SK-N-SH treated with all-trans-retinoic acid at 6 μM for 48 hours (cell line): ENCODE data around the gene HOXD8.

Source experiments
- ATAC-seq: fragments of 200-7000 bp; cut with Tn5 transposase; 3 replicates; pipeline ENCODE4 v1.9.1; 2020; ENCODE audit warnings: mild to moderate bottlenecking, moderate library complexity
- BACH2 ChIP-seq: fragments of 250-450 bp; sonication (Bioruptor Pico); IDR thresholded peaks from 2 replicates; pipeline ENCODE4 v1.9.0; 2021; ENCODE audit warnings: mild to moderate bottlenecking, borderline replicate concordance
- CSDC2 ChIP-seq: fragments of 250-450 bp; sonication (Bioruptor Pico); IDR thresholded peaks from 2 replicates; pipeline ENCODE4 v1.5.0; 2020; ENCODE audit warnings: mild to moderate bottlenecking, moderate library complexity
- CSRNP3 ChIP-seq: fragments of 250-450 bp; sonication (Bioruptor Pico); IDR thresholded peaks from 2 replicates; pipeline ENCODE4 v1.5.1; 2021; ENCODE audit warnings: mild to moderate bottlenecking, moderate library complexity
- ESRRG ChIP-seq: fragments of 250-450 bp; sonication (Bioruptor Pico); IDR thresholded peaks from 2 replicates; pipeline ENCODE4 v1.6.1; 2021; ENCODE audit warnings: mild to moderate bottlenecking
- GLIS3 ChIP-seq: fragments of 250-450 bp; sonication (Bioruptor Pico); IDR thresholded peaks from 2 replicates; pipeline ENCODE4 v1.5.0; 2020; ENCODE audit warnings: mild to moderate bottlenecking, moderate library complexity
- ISL1 ChIP-seq: fragments of 250-450 bp; sonication (Bioruptor Pico); IDR thresholded peaks from 2 replicates; pipeline ENCODE4 v2.1.2; 2022; ENCODE audit warnings: mild to moderate bottlenecking, moderate library complexity
- OSR1 ChIP-seq: fragments of 250-450 bp; sonication (Bioruptor Pico); IDR thresholded peaks from 2 replicates; pipeline ENCODE4 v1.8.0; 2022; ENCODE audit warnings: moderate library complexity, mild to moderate bottlenecking, inconsistent platforms
- RARB ChIP-seq: fragments of 250-450 bp; sonication (Bioruptor Pico); IDR thresholded peaks from 2 replicates; pipeline ENCODE4 v1.8.0; 2021; ENCODE audit warnings: mild to moderate bottlenecking, moderate library complexity
- SNAI2 ChIP-seq: fragments of 250-450 bp; sonication (Bioruptor Pico); IDR thresholded peaks from 2 replicates; pipeline ENCODE4 v1.5.0; 2020; ENCODE audit warnings: mild to moderate bottlenecking, moderate library complexity
- TCF4 ChIP-seq: fragments of 250-450 bp; sonication (Bioruptor Pico); IDR thresholded peaks from 2 replicates; pipeline ENCODE4 v1.8.0; 2021; ENCODE audit warnings: mild to moderate bottlenecking, moderate library complexity, borderline replicate concordance
- TSHZ2 ChIP-seq: fragments of 250-450 bp; sonication (Bioruptor Pico); IDR thresholded peaks from 2 replicates; pipeline ENCODE4 v1.5.0; 2020; ENCODE audit warnings: mild to moderate bottlenecking, moderate library complexity
- ZC3H10 ChIP-seq: fragments of 250-450 bp; sonication (Bioruptor Pico); IDR thresholded peaks from 2 replicates; pipeline ENCODE4 v1.5.1; 2021; ENCODE audit warnings: mild to moderate bottlenecking, moderate library complexity
- ZFP3 ChIP-seq: fragments of 250-450 bp; sonication (Bioruptor Pico); IDR thresholded peaks from 2 replicates; pipeline ENCODE4 v1.5.0; 2020; ENCODE audit warnings: mild to moderate bottlenecking, moderate library complexity
- ZFP30 ChIP-seq: fragments of 450-650 bp; formaldehyde crosslinking; IDR thresholded peaks from 2 replicates; pipeline ENCODE4 v1.5.0; 2022; ENCODE audit warnings: mild to moderate bottlenecking, moderate library complexity
- ZNF565 ChIP-seq: fragments of 450-650 bp; formaldehyde crosslinking; conservative IDR thresholded peaks from 2 replicates; pipeline ENCODE4 v1.5.0; 2020; ENCODE audit warnings: low read depth, mild to moderate bottlenecking, moderate library complexity
- ZNF70 ChIP-seq: fragments of 450-650 bp; formaldehyde crosslinking; IDR thresholded peaks from 2 replicates; pipeline ENCODE4 v1.5.0; 2020; ENCODE audit warnings: mild to moderate bottlenecking, moderate library complexity
- ZNF8 ChIP-seq: fragments of 450-650 bp; formaldehyde crosslinking; IDR thresholded peaks from 2 replicates; pipeline ENCODE4 v1.5.0; 2020; ENCODE audit warnings: mild to moderate bottlenecking, moderate library complexity
- TF ChIP-seq, protein P1 (sequence below): fragments of 250-450 bp; sonication (Bioruptor Pico); IDR thresholded peaks from 2 replicates; pipeline ENCODE4 v1.8.0; 2020; ENCODE audit warnings: mild to moderate bottlenecking, moderate library complexity, borderline replicate concordance
- TF ChIP-seq, protein P2 (sequence below): fragments of 250-450 bp; sonication (Bioruptor Pico); IDR thresholded peaks from 2 replicates; pipeline ENCODE4 v1.5.1; 2020; ENCODE audit warnings: low read depth, mild to moderate bottlenecking, moderate library complexity

Gene HOXD8

DNA sequence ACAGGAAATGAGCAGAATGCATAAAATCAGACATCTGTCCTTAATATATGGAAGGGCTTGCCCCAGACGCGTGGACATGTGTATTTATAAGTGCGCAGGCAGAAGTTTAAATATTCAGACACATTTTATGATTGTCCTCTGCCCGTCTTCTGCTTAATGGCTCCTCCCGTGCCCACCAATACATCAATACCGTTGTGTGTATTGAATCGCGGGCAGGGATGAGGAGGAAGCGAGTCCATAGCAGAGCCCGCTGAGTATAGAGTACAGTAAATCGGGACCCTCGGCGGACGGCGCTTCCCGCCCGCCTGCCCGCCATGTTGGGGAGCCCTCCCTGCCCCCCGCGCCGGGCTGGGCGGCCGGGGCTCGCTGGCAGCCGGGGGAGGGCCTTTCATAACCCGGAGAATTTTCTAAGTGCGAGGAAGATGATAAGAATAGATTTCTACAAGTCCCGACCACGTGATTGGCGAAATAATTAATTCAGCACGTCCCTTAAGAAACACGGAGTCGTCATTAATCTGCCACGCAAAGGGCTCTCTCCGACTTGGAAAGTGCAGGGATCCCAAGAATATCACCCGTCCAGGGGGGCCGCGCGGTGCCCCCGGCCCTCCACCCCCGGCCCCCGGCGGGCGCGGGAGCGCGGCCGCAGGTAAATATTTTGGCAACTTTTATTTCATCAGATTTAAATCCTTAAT lies 27.4 kb downstream of the HOXD8 start, which contains the start of gene HOXD3:
HOXD3 (plus strand) TSS at position 501 of the 692 bp plus-strand sequence. CDS start 11,808 bp downstream, outside the sequence.
- peak; percentile 17 for ATAC-seq
- no peak for TF ChIP-seq ISL1 (CRISPR knock-in tag)

- peak; percentile 74 for ATAC-seq
- TF ChIP-seq CSRNP3 (CRISPR knock-in tag) (0 out of 2 replicates have a peak, but pooled peaks have one; percentile 28), BACH2 (CRISPR knock-in tag) (no peak)
These were observed 28.1 kb downstream of the HOXD8 start for GRCh38 chr2:176157499-176158185.

GRCh38 chr2:176158186-176158591 lies 28.7 kb downstream of the HOXD8 start:
- peak; percentile 73 for ATAC-seq
- TF ChIP-seq, protein P1, sequence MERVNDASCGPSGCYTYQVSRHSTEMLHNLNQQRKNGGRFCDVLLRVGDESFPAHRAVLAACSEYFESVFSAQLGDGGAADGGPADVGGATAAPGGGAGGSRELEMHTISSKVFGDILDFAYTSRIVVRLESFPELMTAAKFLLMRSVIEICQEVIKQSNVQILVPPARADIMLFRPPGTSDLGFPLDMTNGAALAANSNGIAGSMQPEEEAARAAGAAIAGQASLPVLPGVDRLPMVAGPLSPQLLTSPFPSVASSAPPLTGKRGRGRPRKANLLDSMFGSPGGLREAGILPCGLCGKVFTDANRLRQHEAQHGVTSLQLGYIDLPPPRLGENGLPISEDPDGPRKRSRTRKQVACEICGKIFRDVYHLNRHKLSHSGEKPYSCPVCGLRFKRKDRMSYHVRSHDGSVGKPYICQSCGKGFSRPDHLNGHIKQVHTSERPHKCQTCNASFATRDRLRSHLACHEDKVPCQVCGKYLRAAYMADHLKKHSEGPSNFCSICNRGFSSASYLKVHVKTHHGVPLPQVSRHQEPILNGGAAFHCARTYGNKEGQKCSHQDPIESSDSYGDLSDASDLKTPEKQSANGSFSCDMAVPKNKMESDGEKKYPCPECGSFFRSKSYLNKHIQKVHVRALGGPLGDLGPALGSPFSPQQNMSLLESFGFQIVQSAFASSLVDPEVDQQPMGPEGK (CRISPR knock-in tag), result no peak
- TF ChIP-seq GLIS3 (CRISPR knock-in tag) (no peak), ZFP30 (CRISPR knock-in tag) (no peak), ZNF70 (CRISPR knock-in tag) (no peak), TSHZ2 (no peak), CSRNP3 (CRISPR knock-in tag) (no peak), BACH2 (CRISPR knock-in tag) (no peak), ZNF565 (no peak), CSDC2 (CRISPR knock-in tag) (no peak), TCF4 (no peak), SNAI2 (CRISPR knock-in tag) (no peak)

GRCh38 chr2:176158855-176159662 lies 29.6 kb downstream of the HOXD8 start:
- no peak for TF ChIP-seq CSDC2 (CRISPR knock-in tag)

DNA sequence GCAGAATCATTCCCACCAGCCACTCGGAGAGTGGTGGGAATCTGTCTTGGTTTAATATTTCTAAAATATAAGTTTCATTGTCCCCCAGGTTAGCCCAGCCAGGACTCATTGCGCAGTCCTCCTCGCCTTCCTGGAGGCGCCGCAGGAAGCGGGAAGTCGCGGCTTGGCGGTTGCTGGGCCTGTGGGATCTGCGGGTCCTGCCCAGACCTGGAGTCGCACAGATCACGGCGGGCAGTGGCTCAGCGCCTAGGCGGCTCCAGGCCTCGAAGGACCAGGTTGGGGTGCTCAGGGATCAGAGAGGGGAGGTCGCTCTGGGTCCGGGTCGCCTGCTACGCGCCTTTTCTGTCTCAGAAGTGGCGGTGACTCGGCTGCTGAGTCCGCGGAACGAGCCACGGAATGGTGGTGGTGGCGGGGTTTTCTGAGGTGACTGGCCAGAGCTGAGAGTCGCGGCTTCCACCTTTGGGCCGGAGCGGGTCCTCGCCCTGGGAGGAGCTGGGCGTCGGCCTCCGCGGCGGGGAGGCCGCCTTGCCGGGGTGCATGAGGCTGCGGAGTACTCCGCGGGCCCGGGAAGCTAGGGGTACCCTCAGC lies 30.3 kb downstream of the HOXD8 start:
- ATAC-seq, result no peak
- TF ChIP-seq, protein P2, sequence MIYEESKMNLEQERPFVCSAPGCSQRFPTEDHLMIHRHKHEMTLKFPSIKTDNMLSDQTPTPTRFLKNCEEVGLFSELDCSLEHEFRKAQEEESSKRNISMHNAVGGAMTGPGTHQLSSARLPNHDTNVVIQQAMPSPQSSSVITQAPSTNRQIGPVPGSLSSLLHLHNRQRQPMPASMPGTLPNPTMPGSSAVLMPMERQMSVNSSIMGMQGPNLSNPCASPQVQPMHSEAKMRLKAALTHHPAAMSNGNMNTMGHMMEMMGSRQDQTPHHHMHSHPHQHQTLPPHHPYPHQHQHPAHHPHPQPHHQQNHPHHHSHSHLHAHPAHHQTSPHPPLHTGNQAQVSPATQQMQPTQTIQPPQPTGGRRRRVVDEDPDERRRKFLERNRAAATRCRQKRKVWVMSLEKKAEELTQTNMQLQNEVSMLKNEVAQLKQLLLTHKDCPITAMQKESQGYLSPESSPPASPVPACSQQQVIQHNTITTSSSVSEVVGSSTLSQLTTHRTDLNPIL, result no peak
- TF ChIP-seq ZFP3 (CRISPR knock-in tag), result no peak
- no peak for TF ChIP-seq CSRNP3 (CRISPR knock-in tag)
- no peak for TF ChIP-seq SNAI2 (CRISPR knock-in tag)
- TF ChIP-seq BACH2 (CRISPR knock-in tag), result no peak
- TF ChIP-seq TCF4, result no peak
- no peak for TF ChIP-seq ZNF8 (CRISPR knock-in tag)
- no peak for TF ChIP-seq ESRRG (CRISPR knock-in tag)
- TF ChIP-seq ZC3H10 (CRISPR knock-in tag), result no peak
- TF ChIP-seq RARB (CRISPR knock-in tag), result no peak
- TF ChIP-seq OSR1 (CRISPR knock-in tag), result no peak
- no peak for TF ChIP-seq ZNF565

More at GRCh38 chr2:176158855-176159662, 29.6 kb downstream of the HOXD8 start:
- ATAC-seq, result 0 out of 3 replicates have a peak, but pooled peaks have one; percentile 11
